ENCODE measurements around the gene CCDC102A. TPM values are rescaled to one million over a fixed set of nuclear protein-coding genes. Genes with fewer than 3 reads are reported as not detected.

The CCDC102A gene
- total RNA-seq, 4 donors from 2014 or later = 7.1 to 11.5 (median 8.5) TPM

DNA sequence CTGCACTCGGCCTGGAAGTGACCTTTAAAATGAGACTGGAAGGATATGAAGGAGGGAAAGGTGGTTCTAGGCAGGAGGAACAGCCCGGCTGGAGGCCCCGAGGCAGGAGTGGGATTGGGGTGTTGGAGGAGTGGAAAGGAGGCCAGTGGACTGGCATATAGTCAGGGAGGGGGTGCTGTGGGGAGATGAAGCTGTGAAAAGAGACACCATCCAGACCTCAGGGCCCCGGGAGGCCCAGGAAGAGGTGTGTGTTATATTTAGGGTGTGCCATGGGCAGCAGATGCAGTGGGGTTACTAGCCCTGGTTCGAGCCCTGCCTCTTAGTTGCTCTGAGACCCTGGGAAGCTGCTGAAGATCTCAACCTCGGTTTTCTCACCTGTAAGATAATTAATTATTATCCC lies 31.2 kb downstream of the CCDC102A start:
- Histone ChIP-seq H3K36me3 (no peaks in the 10 kb centered on the region), H3K4me3 (no peak overlapping the region), H3K4me1 (no peaks in the 10 kb centered on the region), H3K27ac (no peak overlapping the region), H3K27me3 (no peaks in the 10 kb centered on the region), H3K9me3 (no peaks in the 10 kb centered on the region)
- no peak for TF ChIP-seq POLR2A (IDR thresholded peaks at IDR 0.05)
- TF ChIP-seq, protein P1, sequence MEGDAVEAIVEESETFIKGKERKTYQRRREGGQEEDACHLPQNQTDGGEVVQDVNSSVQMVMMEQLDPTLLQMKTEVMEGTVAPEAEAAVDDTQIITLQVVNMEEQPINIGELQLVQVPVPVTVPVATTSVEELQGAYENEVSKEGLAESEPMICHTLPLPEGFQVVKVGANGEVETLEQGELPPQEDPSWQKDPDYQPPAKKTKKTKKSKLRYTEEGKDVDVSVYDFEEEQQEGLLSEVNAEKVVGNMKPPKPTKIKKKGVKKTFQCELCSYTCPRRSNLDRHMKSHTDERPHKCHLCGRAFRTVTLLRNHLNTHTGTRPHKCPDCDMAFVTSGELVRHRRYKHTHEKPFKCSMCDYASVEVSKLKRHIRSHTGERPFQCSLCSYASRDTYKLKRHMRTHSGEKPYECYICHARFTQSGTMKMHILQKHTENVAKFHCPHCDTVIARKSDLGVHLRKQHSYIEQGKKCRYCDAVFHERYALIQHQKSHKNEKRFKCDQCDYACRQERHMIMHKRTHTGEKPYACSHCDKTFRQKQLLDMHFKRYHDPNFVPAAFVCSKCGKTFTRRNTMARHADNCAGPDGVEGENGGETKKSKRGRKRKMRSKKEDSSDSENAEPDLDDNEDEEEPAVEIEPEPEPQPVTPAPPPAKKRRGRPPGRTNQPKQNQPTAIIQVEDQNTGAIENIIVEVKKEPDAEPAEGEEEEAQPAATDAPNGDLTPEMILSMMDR (IDR thresholded peaks at IDR 0.05) = no peak
- no peak for TF ChIP-seq POLR2AphosphoS5 (IDR thresholded peaks at IDR 0.05)
- TF ChIP-seq EP300 (IDR thresholded peaks at IDR 0.05) = no peak
- WGBS = 78% methylated on average over 6 of the region's 6 CpGs
- no peak for DNase-seq (ENCODE audit: low spot score in 2 of 2)

DNA sequence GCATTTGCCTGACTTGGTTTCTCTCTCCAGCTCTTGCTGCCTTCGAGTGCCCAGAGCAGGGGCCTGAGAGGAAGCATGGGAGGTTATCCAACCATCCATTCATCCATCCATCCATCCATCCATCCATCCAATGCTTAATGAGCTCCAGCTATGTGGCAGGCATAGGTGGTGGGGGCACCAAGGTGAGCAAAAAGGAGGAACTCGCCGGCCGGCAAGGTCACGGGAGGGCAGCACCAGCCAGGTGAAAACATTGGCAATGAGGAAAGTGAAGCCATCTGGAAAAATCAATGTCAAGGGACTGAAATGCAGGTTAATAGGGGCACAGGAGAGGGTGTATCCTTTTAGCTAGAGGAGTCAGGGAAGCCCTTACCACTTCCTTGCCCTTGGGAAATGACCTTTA lies 31.9 kb downstream of the CCDC102A start:
- H3K9me3 ChIP-seq = no peaks in the 10 kb centered on the region
- no peaks in the 10 kb centered on the region for H3K4me1 ChIP-seq
- H3K27ac ChIP-seq = no peak overlapping the region
- no peaks in the 10 kb centered on the region for H3K36me3 ChIP-seq
- no peak for TF ChIP-seq POLR2AphosphoS5 (IDR thresholded peaks at IDR 0.05)
- TF ChIP-seq, protein P1 (IDR thresholded peaks at IDR 0.05) = no peak
- TF ChIP-seq EP300 (IDR thresholded peaks at IDR 0.05) = no peak
- no peak for TF ChIP-seq POLR2A (IDR thresholded peaks at IDR 0.05)
- 90% methylated on average over 5 of the region's 5 CpGs for WGBS
- DNase-seq (ENCODE audit: low spot score in 2 of 2) = no peak
- no peak overlapping the region for H3K4me3 ChIP-seq
- no peaks in the 10 kb centered on the region for H3K27me3 ChIP-seq

DNA sequence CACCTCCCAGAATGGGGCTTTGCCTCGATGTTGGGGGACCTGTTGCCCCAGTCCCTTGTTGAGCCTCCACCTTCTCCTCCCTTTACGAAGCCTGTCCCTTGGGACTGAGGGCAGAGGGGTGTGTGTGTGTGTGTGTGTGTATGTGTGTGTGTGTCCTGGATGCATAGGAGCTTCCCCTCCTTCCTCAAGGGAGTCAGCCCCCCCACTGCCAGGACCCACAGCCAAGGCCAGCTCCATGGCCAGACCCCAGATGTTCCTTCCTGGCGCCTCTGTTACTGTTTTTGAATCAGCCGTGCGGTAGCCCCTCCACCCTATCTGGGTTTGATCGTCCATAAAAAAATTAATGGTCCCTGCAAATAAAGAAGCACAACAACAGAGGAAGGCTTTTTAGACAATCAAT lies 32.4 kb downstream of the CCDC102A start:
- WGBS = 61% methylated on average over 5 of the region's 6 CpGs
- no peak for DNase-seq (ENCODE audit: low spot score in 2 of 2)
- Histone ChIP-seq H3K27me3 (no peaks in the 10 kb centered on the region), H3K9me3 (no peaks in the 10 kb centered on the region), H3K27ac (no peak overlapping the region), H3K4me1 (no peaks in the 10 kb centered on the region), H3K4me3 (no peak overlapping the region), H3K36me3 (no peaks in the 10 kb centered on the region)
- TF ChIP-seq EP300 (IDR thresholded peaks at IDR 0.05) (no peak), POLR2A (IDR thresholded peaks at IDR 0.05) (no peak), POLR2AphosphoS5 (IDR thresholded peaks at IDR 0.05) (no peak)
- TF ChIP-seq, protein P1 (IDR thresholded peaks at IDR 0.05) = no peak

- no peak for DNase-seq (ENCODE audit: low spot score in 2 of 2)
- H3K4me1 ChIP-seq = no peaks in the 10 kb centered on the region
- no peak overlapping the region for H3K4me3 ChIP-seq
- H3K36me3 ChIP-seq = no peaks in the 10 kb centered on the region
- H3K27ac ChIP-seq = no peak overlapping the region
- TF ChIP-seq POLR2A (IDR thresholded peaks at IDR 0.05) = no peak
- TF ChIP-seq, protein P1 (IDR thresholded peaks at IDR 0.05) = no peak
- TF ChIP-seq POLR2AphosphoS5 (IDR thresholded peaks at IDR 0.05) = no peak
- no peak for TF ChIP-seq EP300 (IDR thresholded peaks at IDR 0.05)
- no peaks in the 10 kb centered on the region for H3K27me3 ChIP-seq
- 70% methylated on average over 10 of the region's 15 CpGs for WGBS
- H3K9me3 ChIP-seq = no peaks in the 10 kb centered on the region
Measured at GRCh38 chr16:57503366-57503765, 33.0 kb downstream of the CCDC102A start.

GRCh38 chr16:57502048-57502775 lies 34.2 kb downstream of the CCDC102A start:
- Histone ChIP-seq H3K27me3 (no peaks in the 10 kb centered on the region), H3K36me3 (no peaks in the 10 kb centered on the region), H3K27ac (no peak overlapping the region), H3K4me1 (no peaks in the 10 kb centered on the region), H3K9me3 (no peaks in the 10 kb centered on the region), H3K4me3 (no peak overlapping the region)
- no peak for DNase-seq (ENCODE audit: low spot score in 2 of 2)
- 85% methylated on average over 12 of the region's 12 CpGs for WGBS
- TF ChIP-seq EP300 (IDR thresholded peaks at IDR 0.05) = no peak
- no peak for TF ChIP-seq POLR2AphosphoS5 (IDR thresholded peaks at IDR 0.05)
- TF ChIP-seq, protein P1 (IDR thresholded peaks at IDR 0.05) = no peak
- TF ChIP-seq POLR2A (IDR thresholded peaks at IDR 0.05) = no peak

Data from suprapubic skin (tissue), 4 donors.